GM12874 (cell line): ENCODE measurements around the gene SEC31A.

Experiments used
- CTCF ChIP-seq: IDR thresholded peaks from 2 replicates; pipeline ENCODE4 v1.5.1; 2011; ENCODE audit warnings: low read depth, mild to moderate bottlenecking, control low read depth, low read length, moderate library complexity; ENCODE audit not compliant: insufficient read depth

Gene SEC31A

DNA sequence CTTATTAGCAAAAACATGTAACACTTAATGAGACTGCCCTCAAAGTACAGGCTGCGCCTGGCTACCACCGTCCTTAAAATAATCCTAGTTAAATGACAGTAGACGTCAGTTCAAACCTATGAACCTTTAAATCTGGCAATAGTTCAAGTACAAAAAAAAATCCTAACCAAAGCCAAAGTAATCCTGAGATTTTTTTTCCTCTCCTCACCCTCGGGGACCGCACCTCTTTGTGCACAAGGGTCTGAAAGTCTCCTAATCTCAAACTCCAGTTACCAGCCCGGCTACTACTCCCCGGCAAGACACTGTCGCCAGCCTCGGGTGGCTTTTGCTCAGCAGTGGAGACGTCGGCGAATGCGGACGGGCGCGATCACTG, 439 bp downstream of the SEC31A start:
- TF ChIP-seq CTCF: no peak

GRCh38 chr4:82889287-82889686, 1.7 kb downstream of the SEC31A start:
- no peak for TF ChIP-seq CTCF

- TF ChIP-seq CTCF: no peak
Observed at GRCh38 chr4:82886147-82886942, 4.6 kb downstream of the SEC31A start.

DNA sequence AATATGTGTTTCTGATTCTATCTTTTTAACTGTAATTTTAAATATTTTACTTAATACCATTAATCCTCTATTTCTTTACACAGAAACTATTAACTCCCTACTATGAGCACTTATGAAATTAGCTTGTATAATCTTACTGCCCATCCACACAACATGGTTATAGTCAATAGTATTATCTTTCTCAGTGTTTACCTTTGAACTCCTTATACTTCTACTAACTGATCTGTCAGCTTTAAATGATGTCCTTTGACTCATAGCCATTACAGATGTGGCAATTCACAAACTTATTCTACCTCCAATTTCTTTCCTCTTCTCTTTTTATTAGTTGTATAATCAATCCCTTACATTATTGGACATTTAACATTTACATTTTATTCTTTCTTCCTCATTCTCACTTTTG, 5.5 kb downstream of the SEC31A start:
- no peak for TF ChIP-seq CTCF

GRCh38 chr4:82868572-82868971, 22.4 kb downstream of the SEC31A start:
- TF ChIP-seq CTCF: no peak

- TF ChIP-seq CTCF: no peak
Observed at GRCh38 chr4:82866706-82867385, 24.1 kb downstream of the SEC31A start.

GRCh38 chr4:82865592-82865991, 25.4 kb downstream of the SEC31A start:
- TF ChIP-seq CTCF: no peak
